ENCODE measurements around the gene NOP14.

DNA sequence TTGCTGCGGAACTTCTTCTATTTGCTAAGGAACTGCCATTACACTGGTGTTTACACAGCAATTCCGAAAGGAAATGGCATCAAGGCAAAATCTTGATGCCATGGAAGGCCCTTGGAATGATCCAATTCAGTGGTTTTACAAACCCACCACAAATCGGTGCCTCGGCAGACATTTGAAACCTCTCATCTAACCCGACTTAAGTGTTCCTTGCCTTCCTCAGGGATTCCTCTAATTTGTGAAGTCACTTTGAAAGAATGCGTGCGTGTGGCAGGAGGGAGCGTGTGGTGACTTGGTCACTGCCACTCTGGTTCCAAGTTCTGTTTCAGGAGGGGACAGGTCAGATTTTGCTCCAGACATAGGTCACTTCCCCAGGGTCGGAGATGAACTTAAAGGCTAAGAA lies 4.8 kb downstream of the NOP14 start:
- no peak for TF ChIP-seq EP300 (IDR thresholded peaks at IDR 0.05)
- TF ChIP-seq POLR2A (IDR thresholded peaks at IDR 0.05): no peak
- TF ChIP-seq, protein P1, sequence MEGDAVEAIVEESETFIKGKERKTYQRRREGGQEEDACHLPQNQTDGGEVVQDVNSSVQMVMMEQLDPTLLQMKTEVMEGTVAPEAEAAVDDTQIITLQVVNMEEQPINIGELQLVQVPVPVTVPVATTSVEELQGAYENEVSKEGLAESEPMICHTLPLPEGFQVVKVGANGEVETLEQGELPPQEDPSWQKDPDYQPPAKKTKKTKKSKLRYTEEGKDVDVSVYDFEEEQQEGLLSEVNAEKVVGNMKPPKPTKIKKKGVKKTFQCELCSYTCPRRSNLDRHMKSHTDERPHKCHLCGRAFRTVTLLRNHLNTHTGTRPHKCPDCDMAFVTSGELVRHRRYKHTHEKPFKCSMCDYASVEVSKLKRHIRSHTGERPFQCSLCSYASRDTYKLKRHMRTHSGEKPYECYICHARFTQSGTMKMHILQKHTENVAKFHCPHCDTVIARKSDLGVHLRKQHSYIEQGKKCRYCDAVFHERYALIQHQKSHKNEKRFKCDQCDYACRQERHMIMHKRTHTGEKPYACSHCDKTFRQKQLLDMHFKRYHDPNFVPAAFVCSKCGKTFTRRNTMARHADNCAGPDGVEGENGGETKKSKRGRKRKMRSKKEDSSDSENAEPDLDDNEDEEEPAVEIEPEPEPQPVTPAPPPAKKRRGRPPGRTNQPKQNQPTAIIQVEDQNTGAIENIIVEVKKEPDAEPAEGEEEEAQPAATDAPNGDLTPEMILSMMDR (IDR thresholded peaks at IDR 0.05): no peak
